NCI-H2171 (cell line): ENCODE measurements around the gene PXDN.
"Not testable (repeated sequence)": the region's sequence is repeated elsewhere in the genome, so short reads cannot be mapped to it uniquely, and the experiment has no call there.

Source experiments
- DNase-seq: peaks from one replicate; lab custom pipeline; 2025; lab: John Stamatoyannopoulos, UW

The PXDN gene

DNA sequence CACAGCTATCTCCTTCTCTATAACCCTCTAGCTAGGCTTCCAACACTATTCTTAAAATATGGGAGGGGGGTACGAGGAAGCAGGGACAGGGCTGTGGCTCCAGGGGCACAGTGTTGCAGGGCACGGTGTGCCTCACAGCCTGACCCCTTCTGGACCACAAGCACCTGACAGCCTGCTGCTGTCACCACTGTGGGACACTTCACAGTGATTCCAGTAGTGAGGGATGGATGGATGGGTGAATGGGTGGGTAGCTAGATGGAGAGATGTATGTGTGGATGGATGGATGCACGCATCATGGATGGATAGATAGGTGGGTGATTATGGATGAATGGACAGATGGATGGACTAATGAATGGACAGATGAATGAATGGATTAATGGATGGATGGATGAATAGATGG lies 21.6 kb downstream of the PXDN start:
- no peak for DNase-seq

DNA sequence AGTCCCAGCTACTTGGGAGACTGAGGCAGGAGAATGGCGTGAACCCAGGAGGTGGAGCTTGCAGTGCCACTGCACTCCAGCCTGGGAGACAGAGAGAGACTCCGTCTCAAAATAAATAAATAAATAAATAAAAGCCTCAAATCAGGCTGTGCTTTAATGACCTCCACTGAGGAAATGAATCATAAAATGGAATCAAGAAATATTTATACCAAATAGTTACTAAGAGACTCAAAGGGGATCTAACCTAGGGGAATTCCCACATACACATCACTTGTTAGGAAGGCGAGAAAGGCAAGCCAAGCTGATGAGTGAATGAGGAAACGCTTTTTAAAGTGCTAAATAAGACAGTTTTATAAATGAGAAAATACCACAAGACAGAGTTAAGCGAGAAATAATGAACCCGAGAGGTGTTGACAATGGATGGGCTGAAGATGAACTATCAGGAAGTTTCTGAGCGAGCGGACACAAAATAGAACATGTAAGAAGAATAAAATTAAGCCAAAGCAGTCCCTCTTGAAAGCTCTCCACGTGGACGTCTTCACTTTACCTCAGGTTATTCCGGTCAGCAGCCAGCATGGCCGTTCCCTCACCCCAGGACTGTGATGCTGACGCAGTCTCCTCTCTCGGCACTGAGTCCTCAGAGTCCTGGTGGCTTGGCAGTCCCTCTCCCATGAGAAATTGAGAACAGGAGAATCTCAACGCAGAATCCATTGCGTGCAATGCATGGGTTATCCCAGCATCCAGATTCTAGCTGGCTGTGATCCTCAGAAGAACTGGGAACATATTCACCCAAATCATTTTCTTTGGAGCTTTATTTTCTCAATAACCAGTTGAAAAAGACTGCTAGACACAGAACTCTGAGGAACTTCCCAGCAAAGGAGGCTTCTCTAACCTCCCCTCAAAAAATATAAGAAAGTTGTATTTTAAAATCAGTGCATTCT lies 22.3 kb downstream of the PXDN start:
- no peak for DNase-seq

DNA sequence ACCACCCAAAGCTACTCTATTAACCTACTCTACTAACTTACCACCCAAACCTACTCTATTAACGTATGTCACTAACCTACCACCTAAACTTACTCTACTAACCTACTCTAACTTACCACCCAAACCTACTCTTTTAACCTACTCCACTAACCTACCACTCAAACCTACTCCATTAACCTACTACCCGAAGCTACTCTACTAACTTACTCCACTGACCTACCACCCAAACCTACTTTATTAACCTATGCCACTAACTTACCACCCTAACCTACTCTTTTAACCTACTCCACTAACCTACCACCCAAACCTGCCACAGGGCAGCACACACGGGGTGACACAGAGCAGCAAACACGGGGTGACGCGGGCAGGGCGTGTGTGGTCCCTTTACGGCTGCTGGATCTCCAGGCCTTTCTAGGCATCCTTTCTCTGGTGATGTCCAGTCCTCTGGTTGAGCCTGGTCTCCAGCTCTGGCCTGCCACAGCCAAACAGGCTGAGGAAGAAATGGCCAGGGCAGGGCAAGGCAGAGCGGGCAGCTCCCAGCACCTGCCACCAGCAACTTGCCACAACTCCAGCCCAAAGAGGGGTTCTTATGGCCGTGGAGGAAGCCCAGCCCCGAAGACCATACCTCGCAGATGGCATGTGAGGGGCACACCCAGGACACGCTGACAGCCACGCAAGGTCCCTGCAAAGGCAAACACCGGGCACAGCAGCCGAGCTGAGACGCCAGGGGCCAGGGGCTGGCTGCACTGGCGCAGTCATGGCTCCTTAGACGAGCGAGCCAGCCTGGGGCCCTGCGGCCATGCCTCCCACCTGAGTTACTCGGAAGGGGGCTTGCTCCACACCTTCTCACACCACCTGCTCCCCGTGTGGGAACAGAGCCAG lies 25.7 kb downstream of the PXDN start:
- no peak for DNase-seq

DNA sequence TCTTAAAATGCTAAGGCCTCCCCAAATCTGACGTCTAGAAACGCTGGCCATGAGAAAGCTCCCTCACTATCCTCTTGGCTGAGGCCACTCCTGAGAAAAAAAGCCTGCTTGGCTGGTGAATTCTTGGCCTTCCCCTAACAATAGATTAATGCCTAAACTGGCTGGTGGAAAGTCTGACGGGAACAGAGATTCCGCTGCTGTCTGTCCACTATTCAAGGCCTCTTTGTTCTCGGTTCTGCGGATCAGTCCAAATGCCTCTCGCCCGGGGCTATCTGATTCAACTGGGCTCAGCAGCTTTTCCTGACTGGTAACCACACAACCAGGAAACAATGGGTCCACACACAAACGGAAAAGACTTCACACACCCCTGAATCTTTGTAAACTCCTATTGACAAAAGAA lies 27.2 kb downstream of the PXDN start:
- DNase-seq, result no peak

DNA sequence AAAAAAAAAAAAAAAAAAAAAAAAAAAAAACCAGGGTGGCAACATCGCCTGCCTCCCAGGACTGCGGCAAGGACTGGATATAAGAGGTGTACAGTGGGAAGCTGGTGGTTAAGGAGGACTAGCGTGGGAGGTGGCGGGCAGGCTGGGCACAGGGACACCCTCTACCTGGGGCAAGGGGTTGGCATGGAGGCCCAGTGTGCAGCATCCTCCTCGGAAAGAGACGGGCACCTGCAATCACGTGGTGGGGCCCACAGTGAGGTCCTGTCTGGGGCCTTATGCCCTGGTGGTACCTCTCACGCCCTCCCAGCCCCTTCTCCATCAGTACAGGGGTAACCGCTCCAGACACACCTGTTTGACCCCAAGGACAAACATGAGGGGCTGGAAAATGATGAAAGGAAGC lies 27.9 kb downstream of the PXDN start:
- DNase-seq, result no peak

DNA sequence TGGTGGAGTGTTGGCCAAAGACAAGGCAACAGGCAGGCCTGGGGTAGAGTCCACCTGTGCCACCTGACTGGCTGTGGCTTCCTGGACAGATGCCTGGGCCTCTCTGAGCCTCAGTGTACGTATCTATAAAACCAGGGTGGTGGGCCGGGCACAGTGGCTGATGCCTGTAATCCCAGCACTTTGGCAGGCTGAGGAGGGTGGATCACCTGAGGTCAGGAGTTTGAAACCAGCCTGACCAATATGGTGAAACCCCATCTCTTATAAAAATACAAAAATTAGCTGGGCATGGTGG lies 28.4 kb downstream of the PXDN start:
- DNase-seq, result not testable (repeated sequence)

DNA sequence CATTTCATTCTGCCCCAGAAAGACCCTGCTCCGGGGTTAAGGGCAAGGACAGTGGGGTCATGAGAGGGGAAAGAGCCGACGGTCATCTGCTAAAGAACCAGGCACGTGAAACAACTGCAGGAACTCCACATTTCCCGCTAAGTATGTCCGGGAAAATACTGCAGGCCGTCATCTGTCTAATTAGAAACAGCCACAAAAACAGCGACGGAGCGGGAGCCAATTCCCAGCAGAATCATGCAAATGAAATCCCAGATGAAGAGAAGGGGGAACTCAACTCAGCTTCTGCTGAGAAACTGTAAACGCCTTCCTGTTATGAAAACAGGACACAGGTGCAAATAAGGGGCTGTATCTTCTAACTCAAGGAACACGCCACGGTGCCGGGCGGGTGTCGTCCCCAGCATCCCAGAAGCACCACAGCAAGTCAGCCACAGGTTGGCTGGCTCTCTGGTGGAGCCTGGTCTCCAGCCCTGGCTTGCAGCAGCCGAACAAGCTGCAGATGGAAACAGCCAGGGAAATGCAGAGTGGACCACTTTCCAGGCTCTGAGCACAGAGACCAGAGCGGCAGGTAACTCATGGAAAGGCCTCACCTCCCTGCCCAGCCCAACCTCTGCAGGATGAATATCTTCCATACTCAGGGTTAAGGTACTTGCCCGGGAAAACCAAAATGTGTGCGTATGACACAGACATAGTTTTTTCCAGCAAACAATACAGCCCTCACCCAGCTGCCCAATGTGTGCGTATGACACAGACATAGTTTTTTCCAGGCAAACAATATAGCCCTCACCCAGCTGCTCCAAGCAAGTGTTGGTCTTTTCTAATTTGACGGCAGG lies 28.9 kb downstream of the PXDN start:
- no peak for DNase-seq

DNA sequence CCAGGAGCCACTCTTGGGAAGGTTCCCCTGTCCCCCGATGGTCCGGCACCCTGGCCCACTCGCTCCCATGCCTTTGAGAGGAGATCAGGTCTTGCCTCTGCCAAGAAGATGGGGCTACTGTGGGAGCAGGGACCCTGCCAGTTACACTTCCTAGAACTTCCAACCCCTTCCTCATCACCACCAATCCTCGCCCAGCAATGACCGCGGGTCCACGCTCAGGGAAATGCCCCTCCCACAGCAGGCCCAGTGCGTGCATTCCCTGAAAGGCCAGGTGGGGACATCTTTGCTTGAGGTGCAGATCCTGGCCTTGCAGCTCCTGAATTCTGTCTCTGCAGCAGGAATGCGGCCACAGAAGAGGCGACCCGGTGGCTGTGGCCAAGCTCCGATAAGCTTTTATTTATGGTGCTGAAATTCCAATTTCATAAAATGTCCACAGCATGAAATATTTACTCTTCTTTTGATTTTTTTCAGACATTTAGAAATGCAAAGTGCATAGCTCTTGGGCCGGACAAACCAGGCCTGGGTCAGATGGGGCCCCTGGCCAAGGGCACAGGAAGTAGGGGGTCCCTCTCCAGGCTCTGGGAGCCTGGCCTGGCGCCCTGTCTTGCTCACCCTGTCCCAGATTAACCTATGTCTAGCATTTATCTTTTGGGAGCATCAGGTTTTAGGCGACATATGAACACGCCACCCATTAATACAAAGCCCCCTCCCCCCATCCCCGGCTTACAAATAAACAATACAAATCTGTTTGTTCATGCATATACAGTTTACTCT lies 29.8 kb downstream of the PXDN start:
- DNase-seq, result no peak

DNA sequence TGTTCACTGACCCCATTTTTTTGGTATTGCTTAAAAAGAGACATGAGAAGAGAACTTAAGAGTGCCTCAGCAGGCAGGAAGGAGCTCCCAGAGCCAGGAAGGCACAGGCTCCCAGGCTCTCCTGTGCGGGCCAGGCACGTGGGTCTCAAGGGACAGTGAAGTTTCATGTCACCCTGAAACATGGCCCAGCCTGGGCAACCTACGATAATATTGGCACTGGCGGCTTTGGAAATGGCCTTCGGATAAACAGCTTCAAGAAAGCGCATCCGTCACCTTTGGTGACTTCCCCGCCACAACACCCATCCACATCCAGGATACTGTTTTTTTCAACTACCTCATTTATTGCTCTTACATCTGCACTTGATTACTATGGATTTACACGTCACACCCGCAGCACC lies 30.5 kb downstream of the PXDN start:
- DNase-seq, result no peak

DNA sequence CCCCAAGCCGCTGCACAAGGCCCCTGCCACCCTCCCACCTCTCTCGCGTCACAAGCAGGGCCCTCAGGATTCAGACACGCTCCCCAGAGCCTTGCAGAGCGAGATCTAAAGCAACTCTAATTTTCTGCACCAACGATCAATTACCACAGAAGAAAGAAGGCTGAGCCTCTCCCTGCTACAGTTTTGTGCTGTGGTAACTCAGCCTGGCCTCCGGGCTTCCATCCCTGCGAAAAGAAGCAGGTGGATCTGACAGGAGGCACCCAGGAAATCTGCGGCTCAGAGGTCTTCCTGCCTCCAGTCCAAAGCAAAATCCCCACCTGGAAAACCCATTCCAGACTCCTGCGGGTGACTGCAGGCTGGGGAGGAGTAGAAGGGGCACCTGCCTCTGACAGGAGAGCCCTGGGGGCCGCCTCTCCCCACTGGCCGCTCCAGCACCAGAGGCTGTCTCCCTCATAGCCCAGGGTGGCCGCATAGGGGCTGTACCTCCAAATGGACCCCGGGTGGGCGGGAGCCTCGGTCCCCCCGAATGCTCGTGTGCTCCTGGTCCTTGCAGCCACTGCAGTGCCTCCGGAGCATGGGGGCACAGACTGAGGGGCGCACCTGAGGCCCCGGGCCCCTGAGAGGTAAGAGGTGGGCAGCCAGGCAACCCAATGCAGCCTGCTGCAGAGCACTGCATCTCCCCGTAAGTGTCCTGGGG lies 31.0 kb downstream of the PXDN start:
- DNase-seq, result no peak

DNA sequence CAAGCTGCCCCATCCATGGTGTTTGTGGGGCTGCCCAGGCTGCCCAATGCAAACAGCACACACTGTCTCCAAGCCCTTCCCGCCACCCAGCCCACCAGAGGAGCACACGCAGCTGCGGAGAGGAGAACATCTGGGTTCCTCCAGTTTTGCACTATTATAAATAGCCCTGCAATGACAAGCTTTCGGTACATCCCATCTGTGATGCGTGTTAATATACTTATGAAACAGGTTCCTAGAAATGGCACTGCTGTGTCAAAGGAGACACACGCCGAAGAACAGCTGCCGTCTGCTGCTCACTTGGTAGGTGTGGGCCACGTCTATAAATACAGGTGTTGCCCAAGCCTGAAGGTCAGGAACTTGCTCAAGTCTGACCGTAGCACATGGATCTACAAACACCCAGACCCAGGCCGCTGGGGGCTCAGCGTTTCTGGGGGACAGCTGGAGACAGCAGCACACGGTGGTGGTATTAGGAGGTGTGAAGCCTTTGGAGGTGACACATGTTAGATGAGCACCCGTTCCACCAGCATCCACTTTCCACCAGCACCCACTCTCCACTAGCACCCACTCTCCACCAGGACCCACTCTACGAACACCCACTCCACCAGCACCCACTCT lies 34.3 kb downstream of the PXDN start:
- no peak for DNase-seq

DNA sequence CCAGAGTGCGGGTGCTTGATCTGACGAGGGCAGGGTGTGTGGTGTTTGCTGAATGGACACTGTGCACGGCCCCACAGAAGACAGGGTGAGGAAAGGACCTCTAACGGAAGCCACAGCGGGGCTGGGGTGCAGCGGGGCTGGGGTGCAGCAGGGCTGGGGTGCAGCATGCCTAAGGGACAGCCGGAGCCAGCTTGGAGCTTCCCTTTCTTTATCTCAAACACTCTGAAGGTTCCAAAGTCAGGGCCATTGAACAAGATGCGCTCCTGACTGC lies 35.0 kb downstream of the PXDN start:
- DNase-seq, result no peak

DNA sequence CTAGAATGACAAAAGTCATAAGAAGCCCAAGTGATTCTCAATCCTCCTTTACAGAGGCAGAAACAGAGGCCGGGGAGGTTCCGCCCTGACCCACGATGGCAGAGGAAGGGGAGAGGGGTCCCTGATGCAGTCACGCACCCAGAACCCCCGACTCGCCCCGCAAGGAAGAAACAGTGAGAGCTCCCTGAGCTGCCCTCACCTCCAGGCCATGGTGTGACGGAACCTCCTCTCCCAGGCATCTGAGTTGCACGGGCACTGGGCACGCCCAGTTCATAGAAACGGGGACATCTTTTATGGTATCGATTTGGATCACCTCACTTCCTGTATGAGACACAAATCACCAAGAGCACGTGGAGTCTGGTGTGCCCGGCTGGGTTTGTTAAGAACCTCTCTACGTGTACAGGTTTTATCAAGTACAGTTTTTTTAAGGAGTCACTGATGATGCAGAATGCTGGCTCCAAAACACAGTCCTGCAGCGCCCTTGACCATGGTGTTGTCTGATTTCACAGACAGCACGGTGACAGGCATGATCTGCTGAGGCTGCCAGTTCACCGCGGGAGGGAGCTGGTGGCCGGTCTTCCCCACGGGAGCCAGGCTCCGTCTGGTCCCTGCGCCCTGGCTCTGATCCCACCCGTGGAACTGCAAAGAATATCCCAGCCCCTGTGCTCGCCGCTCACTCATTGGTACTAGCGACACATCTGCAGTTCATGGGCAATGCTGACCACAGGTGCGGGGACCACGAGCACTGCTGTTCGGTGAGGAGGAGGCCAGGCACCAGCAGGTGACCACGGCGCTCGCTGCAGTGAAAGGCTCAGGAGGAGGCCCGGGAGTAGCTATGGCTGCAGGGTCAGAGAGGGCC lies 35.6 kb downstream of the PXDN start:
- no peak for DNase-seq

DNA sequence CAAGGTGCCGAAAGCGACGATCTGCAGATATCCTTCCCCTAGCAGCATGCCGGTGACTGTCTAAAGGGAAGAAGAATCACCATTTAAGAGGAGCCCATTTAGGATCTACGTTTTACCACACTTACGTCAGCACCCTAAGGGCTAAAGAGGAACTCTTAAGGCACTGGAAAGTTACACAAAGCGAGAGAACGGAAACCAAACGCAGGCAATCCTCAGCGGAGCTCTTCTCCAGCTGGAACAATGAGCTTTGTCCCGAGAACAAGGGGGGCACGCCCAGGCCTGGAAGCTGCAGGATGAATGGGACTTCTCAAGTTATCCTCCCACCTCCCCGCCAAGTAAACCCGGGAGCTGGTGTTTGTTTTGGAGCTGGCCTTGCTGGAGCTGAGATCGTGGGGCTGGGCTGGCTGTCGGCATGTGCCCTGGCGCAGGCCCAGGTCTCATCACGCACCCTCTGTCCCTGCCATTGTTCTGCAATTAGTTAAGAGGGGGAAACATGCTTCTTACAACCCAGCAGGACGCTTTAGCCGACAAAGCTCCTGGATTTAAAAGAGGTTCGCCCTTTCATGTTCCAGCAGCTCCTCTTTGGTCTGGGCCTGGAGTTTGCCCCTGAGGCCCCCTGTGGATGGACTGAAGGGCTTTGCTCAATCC lies 36.4 kb downstream of the PXDN start:
- DNase-seq, result peak; percentile 62

DNA sequence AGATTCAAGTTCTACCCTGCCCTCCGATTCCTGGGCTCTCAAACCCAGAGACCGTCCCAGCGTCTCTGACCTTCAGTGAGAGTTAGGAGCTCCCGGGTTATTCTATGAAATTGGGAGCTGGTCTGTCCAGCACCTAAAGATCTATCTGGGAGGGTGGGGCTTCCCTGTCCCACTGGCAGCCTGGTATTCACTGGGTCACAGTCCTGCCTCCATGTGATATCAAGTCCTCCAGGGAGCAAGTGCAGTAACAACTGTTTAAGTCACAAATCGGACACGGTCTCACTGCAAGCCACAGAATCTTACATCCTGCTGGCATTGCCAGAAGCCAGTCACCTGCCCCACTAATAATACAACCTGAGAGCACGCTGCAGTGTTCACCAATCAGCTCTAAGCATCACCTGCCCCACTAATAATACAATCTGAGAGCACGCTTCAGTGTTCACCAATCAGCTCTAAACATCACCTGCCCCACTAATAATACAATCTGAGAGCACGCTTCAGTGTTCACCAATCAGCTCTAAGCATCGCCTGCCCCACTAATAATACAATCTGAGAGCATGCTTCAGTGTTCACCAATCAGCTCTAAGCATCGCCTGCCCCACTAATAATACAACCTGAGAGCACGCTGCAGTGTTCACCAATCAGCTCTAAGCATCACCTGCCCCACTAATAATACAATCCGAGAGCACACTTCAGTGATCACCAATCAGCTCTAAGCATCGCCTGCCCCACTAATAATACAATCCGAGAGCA lies 38.0 kb downstream of the PXDN start:
- DNase-seq, result peak; percentile 47

DNA sequence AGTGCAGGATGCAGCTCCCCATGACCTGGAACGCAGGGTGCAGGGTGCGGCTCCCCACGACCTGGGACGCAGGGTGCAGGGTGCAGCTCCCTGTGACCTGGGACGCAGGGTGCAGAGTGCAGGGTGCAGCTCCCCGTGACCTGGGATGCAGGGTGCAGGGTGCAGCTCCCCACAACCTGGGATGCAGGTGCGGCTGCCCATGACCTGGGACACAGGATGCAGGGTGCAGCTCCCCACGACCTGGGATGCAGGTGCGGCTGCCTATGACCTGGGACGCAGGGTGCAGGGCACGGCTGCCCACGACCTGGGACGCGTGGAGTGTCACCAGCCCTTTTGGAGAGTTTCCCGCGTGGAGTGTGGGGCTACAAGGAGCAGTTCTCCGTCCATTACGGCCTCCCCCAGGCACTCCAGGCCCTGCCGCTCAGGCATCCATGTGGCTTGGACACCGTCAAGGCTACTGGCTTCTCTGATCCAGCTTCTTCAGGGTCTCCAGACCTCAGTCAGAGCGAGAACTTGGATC lies 38.7 kb downstream of the PXDN start:
- no peak for DNase-seq

DNA sequence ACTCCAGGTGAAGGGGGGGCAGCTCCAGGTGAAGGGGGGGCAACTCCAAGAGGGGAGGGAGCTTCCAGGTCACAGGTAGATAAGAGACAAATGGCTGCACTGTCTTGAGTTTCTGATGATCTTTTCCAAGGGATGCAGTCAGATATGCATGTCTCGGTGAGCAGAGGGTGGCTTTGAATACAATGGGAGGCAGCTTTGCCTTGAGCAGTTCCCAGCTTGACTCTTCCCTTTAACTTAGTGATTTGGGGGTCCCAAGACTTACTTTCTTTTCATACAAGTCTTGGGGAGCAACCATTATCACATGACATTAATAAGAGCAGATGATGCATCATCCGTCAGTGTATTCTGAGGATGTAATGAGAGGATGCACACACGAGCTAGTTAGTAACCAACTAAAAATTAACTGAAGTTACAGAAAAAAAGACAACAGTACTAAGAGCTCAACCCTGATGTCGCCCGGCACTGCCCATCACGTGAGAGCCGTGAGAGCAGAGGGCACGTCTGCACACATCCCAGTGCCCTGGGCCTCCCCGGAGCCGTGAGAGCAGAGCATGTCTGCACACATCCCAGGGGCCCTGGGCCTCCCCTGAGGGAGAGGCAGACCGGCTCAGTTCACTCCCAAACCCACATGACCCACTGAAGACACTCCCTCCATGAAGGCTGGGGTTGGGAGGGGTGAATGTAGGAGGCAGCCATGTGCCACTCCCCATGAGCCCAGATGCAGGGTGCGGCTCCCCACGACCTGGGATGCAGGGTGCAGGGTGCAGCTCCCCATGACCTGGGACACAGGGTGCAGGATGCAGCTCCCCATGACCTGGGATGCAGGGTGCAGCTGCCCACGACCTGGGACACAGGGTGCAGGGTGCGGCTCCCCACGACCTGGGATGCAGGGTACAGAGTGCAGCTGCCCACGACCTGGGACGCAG lies 39.4 kb downstream of the PXDN start:
- DNase-seq, result peak; percentile 47
